Renal pelvis (tissue), 4 donors: Measurements from ENCODE around the gene PNPLA3. TPM values are rescaled to one million over a fixed set of nuclear protein-coding genes. Genes with fewer than 3 reads are reported as not detected.
A peak's percentile ranks its signal among the peaks of the same experiment; 100 is the strongest.

ENCODE experiments used
- DNase-seq: peaks from one replicate; pipeline ENCODE4 v3.0.0-alpha.2; 2013
- polyA plus RNA-seq, 3 donors: library from polyadenylated mRNA; unstranded; fragments of 120-200 nt; gene quantifications; one replicate each; pipeline ENCODE4 v1.2.1, GENCODE V29; 2013; ENCODE audit not compliant: insufficient read length in 3 of 3

PNPLA3 gene
- polyA plus RNA-seq, 3 donors: 1.8 to 2.9 (median 2.8) TPM

DNA sequence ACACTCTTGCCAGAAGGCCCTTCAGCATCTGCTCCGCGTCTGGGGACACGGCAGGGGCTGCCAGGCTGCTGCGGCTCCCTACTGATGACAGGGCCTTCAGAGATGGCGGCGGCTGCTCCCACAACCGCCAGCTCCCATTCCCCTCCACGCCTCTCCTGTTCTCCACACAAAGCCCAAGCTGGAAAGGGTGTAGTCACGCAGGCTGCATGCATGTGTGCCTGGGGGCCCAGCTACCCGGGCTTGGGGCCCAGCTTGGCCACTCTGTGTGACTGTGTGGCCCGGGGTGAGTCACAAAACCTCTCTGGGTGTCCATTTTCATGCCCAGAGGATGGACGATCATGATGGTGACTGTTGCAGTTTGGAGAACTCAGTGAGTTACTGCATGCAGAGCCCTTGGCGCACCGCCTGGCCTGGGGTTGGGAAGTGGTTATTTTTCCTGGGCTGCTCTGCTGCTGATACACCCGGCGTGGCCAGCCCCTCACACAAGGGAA is 68.8 kb downstream of the PNPLA3 start:
- no peak for DNase-seq

DNA sequence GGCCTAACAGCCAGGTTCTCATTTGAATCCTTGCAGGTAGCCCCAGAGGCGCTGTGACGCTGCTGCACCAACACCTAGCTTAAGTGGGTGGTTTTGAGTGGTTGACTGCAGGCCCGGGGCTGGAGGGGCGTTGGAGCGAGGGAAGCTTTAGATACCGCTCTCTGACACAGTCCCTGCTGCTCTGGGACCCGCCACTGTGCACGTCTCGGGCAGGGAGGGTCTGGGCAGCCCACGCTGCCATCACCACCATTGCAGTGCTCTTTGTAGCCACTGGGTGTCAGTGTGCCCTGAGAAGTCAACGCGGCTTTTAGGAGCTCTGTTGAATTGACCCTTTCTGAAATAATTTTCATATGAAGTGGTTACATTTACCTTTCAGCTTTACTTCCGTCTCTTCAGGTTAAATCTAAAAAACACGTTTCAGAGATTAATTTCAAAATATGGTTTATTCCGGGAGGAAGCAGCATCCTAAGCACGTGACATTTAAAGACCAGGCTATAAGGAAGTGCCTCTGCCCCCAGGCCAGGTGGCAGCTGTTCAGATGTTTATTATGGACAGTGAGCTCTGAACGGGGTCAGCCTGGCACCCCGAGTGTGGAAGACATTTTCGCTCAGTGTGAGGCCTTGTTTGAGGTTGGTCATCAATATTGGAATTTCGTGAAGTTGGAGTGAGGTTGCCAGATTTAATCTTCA is 69.6 kb downstream of the PNPLA3 start:
- DNase-seq: peak; percentile 35

DNA sequence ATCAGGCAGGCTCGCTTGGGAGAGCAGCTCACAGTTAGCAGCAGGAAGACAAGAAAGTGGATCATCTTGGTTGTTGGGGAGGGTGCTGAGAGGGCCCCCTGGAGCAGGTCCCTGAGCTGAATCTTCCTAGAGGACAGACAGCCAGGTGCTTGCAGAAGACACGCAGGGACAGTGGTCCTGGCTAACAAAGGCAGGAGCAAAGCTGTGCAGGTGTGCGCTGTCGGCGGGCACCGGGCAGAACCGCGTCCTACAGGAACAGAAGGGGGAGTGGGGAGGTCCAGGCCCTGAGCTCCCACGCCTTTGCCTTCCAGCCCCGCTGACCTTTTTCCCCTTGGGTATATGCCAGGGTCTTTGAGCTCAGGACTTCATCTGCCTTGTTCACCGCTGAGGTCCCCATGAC is 70.4 kb downstream of the PNPLA3 start:
- no peak for DNase-seq

DNA sequence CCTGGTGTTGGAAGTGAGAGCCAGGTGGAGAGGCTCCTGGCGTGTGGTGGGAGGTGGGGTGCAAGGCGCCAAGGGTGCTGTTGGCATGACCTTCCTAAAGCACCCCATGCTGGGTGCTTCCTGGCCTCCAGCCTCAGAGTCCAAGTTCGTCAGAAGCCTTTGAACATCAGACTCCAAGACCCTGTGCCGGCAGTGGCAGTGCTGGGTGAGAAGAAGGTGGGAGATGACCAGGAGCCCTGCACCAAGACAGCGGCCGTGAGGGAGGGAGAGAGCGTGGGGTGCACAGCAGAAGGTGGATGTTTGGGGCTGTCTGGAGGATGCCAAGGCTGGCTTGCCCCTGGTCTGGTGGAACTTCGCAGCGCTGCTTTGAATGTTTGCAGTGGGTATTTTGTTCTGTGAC is 70.8 kb downstream of the PNPLA3 start:
- no peak for DNase-seq

DNA sequence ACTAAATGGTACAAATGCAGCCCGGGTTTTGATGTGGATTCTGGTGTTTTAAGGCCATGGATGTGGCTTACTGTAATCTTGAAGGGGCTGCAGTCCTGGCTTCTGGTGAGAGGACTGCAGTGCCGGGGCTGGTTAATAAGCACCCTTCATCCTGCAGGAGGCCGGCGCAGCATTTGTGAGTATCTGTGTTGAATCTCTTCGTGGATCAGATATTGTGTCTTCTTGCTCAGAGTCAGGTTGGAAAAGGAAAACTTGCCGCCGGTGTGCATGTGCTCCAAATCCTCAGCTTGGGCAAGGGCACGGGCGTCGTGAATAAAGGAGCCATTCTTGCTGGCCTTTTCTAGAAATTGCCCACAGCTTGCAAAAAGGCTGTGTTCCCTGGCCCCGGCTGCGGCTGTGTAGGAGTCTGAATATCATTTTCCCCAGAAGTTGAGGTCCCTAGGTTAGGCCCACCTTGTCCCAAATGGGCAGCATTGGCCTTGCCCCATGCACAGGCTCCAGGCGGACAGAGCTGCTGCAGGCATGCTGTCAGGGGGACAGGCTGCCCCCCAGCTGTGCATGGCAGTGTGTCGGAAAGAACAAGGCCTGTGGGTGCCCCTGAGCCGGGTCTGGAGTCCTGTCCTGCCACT is 71.6 kb downstream of the PNPLA3 start:
- DNase-seq: no peak

DNA sequence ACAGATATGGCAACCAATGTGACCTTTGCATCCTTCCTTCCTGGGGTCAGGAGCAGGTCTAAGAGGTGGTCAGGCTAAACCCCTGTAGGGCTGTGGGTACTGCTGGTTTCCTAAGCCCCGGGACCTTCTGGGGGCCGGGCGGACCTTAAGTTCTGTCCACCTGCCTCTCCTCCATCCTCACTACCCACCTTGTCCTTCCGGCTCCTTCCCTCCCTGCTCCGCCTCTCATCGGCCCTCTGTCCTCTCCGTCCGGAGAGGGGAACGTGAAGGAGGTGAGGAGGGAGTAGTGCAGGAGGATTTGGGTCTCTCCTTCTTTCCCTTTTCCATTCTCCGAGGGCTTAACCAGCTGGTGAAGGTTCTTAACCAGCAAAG is 72.2 kb downstream of the PNPLA3 start:
- no peak for DNase-seq

DNA sequence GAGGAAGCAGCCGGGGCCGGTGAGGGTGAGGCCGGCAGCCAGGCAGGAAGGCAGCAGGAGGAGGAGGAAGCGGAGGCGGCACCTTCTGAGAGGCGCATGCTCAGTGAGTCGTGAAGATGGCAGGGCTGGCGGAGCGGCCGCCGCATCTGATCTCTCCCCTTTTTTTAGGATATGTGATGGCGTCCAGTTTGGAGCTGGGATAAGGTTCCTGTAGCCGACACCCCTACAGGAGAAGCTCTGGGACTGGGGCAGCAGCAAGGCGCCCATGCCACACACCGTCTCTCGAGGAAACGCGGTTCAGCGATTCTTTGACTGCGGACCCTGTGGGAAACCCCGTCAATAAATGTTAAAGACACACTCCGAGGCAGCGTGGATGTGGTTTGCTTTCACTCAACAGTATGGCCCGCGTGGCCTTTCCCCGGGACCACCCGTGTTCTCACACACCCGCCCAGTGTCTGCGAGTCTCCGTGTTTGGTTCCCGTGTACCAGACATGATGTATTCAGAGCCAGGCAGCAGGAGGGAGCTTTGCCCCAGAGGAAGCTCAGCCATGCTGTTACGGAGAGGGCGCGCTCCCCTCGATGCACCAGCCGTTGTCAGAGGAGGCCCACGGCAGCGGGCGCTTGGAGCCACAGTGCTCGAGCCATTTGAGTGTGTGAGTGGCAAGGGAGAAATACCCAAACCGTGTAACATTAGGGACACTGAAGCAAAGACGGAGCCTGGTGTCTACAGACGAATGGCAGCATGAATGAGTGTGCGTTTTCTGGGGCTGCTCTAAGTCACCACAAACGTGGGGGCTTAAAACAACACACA is 72.8 kb downstream of the PNPLA3 start:
- DNase-seq: peak; percentile 44

DNA sequence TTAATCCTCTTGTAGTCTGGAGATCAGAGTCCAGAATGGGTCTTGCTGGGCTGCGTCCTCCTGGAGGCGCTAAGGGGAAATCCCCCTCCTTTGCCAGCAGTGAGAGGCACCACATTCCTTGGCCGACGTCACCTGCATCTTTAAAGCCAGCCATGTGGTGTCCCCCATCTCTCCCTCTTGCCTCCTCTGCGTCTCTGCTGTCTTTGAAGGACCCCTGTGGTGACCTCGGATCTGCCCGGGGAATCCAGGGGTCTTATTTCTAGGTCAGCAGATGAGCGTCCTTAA is 73.3 kb downstream of the PNPLA3 start:
- no peak for DNase-seq

Other genes starting within 250 kb of the PNPLA3 start
- gene EFCAB6, start 111.5 kb upstream of the PNPLA3 start, polyA plus RNA-seq: 1 to 10 TPM; 4.3 to 6.0 (median 5.8) TPM
- gene SULT4A1, start 61.3 kb upstream of the PNPLA3 start, polyA plus RNA-seq: 1 to 10 TPM; 2.8 to 5.4 (median 2.9) TPM
- gene PNPLA5, start 31.8 kb upstream of the PNPLA3 start, polyA plus RNA-seq: under 1 TPM; 0.04 to 0.24 (median 0.13) TPM
- 10 to 100 TPM; 63.0 to 69.3 (median 65.7) TPM for gene SAMM50, start 31.6 kb downstream of the PNPLA3 start, polyA plus RNA-seq
- gene PARVB, start 100.5 kb downstream of the PNPLA3 start, polyA plus RNA-seq: 10 to 100 TPM; 20.6 to 22.0 (median 21.0) TPM